Mesenchymal stem cell (in vitro differentiated cells and primary cell): ENCODE measurements around the gene AK4.
"Not testable (repeated sequence)": the region's sequence is repeated elsewhere in the genome, so short reads cannot be mapped to it uniquely, and the experiment has no call there.

ENCODE experiments used
- DNase-seq: peaks from one replicate; pipeline ENCODE4 v3.0.0-alpha.2; 2013
- H2AFZ ChIP-seq: one replicate; pipeline ENCODE4 v1.6.1; 2013; ENCODE audit warnings: low read depth, mild to moderate bottlenecking, control low read depth, inconsistent platforms, low read length, moderate library complexity
- H2AK5ac ChIP-seq: 2 replicates; pipeline ENCODE4 v1.6.1; 2013; ENCODE audit warnings: low read length, moderate library complexity, mild to moderate bottlenecking, inconsistent platforms; ENCODE audit not compliant: severe bottlenecking
- H2BK120ac ChIP-seq: one replicate; pipeline ENCODE4 v1.6.1; 2013; ENCODE audit warnings: low read depth, mild to moderate bottlenecking, inconsistent platforms, low read length, moderate library complexity
- H2BK12ac ChIP-seq, 2 experiments: one replicate each; pipeline ENCODE4 v1.6.1; 2013; ENCODE audit warnings: inconsistent platforms in 2 of 2, low read length in 2 of 2, mild to moderate bottlenecking in 2 of 2, moderate library complexity in 2 of 2, control low read depth in 1 of 2
- H2BK15ac ChIP-seq: one replicate; pipeline ENCODE4 v1.6.1; 2013; ENCODE audit warnings: mild to moderate bottlenecking, low read depth, inconsistent platforms; ENCODE audit not compliant: poor library complexity, severe bottlenecking
- H2BK5ac ChIP-seq: 2 replicates; pipeline ENCODE4 v1.6.1; 2013; ENCODE audit warnings: low read depth, mild to moderate bottlenecking, low read length, control low read depth, inconsistent platforms; ENCODE audit not compliant: poor library complexity, severe bottlenecking
- H3K14ac ChIP-seq, 2 experiments: one replicate each; pipeline ENCODE4 v1.6.1; 2013; ENCODE audit warnings: inconsistent platforms in 2 of 2, low read length in 2 of 2, control low read depth in 1 of 2, mild to moderate bottlenecking in 1 of 2, moderate library complexity in 1 of 2
- H3K18ac ChIP-seq, 2 experiments: one replicate each; pipeline ENCODE4 v1.6.1; 2013; ENCODE audit warnings: inconsistent platforms in 2 of 2, low read length in 2 of 2, control low read depth in 1 of 2, low read depth in 1 of 2, mild to moderate bottlenecking in 1 of 2
- H3K23ac ChIP-seq, 2 experiments: one replicate each; pipeline ENCODE4 v1.6.1; 2013; ENCODE audit warnings: inconsistent platforms in 2 of 2, low read length in 2 of 2, mild to moderate bottlenecking in 2 of 2, moderate library complexity in 2 of 2, control low read depth in 1 of 2
- H3K27ac ChIP-seq: 2 replicates; pipeline ENCODE4 v1.5.1; 2013; ENCODE audit warnings: mild to moderate bottlenecking, moderate library complexity, low read length, control low read depth, inconsistent platforms; ENCODE audit not compliant: poor library complexity, severe bottlenecking
- H3K27me3 ChIP-seq, 2 experiments: 2 replicates each; pipeline versions ENCODE4 v1.6.1 to v1.7.0; 2013; ENCODE audit warnings: low read length in 2 of 2, mild to moderate bottlenecking in 2 of 2, moderate library complexity in 2 of 2, control low read depth in 1 of 2, inconsistent platforms in 1 of 2; ENCODE audit not compliant: control insufficient read depth in 1 of 2, insufficient read depth in 1 of 2
- H3K36me3 ChIP-seq, 2 experiments: 2 replicates each; pipeline versions ENCODE4 v1.6.1 to v1.7.0; 2013; ENCODE audit warnings: low read length in 2 of 2, control low read depth in 1 of 2, inconsistent platforms in 1 of 2, low read depth in 1 of 2, mild to moderate bottlenecking in 1 of 2; ENCODE audit not compliant: insufficient read depth in 2 of 2, control insufficient read depth in 1 of 2
- H3K4ac ChIP-seq, 2 experiments: one replicate each; pipeline ENCODE4 v1.6.1; 2013; ENCODE audit warnings: inconsistent platforms in 2 of 2, low read length in 2 of 2, mild to moderate bottlenecking in 2 of 2, moderate library complexity in 2 of 2, control low read depth in 1 of 2, low read depth in 1 of 2
- H3K4me1 ChIP-seq: 2 replicates; pipeline ENCODE4 v1.6.1; 2013; ENCODE audit warnings: low read depth, low read length, control low read depth; ENCODE audit not compliant: control insufficient read depth, insufficient read depth
- H3K4me2 ChIP-seq: 2 replicates; pipeline ENCODE4 v1.6.1; 2013; ENCODE audit warnings: low read length, mild to moderate bottlenecking, inconsistent platforms; ENCODE audit not compliant: poor library complexity, severe bottlenecking
- H3K4me3 ChIP-seq, 2 experiments: 2 replicates each; pipeline versions ENCODE4 v1.5.1 to v1.7.0; 2013; ENCODE audit warnings: low read length in 2 of 2, mild to moderate bottlenecking in 2 of 2, control low read depth in 1 of 2, low read depth in 1 of 2; ENCODE audit not compliant: insufficient read depth in 1 of 2
- H3K79me1 ChIP-seq: replicated peaks from 2 replicates; pipeline ENCODE4 v1.6.1; 2013; ENCODE audit warnings: mild to moderate bottlenecking, control low read depth, low read length, inconsistent platforms; ENCODE audit not compliant: poor library complexity, severe bottlenecking
- H3K9ac ChIP-seq: 2 replicates; pipeline ENCODE4 v1.7.0; 2013; ENCODE audit warnings: mild to moderate bottlenecking, low read length, moderate library complexity
- H3K9me3 ChIP-seq: 2 replicates; pipeline ENCODE4 v1.7.0; 2013; ENCODE audit warnings: mild to moderate bottlenecking, low read length; ENCODE audit not compliant: control insufficient read depth
- H4K8ac ChIP-seq: one replicate; pipeline ENCODE4 v1.6.1; 2013; ENCODE audit warnings: inconsistent platforms, mild to moderate bottlenecking, low read length, moderate library complexity
- H4K91ac ChIP-seq: one replicate; pipeline ENCODE4 v1.6.1; 2013; ENCODE audit warnings: mild to moderate bottlenecking, low read length, inconsistent platforms
- WGBS: methylation state at CpG from one replicate; pipeline ENCODE4 v1.1.7; 2013; ENCODE audit warnings: mixed read lengths; 5-methylcytosine and 5-hydroxymethylcytosine counted together

AK4 gene

DNA sequence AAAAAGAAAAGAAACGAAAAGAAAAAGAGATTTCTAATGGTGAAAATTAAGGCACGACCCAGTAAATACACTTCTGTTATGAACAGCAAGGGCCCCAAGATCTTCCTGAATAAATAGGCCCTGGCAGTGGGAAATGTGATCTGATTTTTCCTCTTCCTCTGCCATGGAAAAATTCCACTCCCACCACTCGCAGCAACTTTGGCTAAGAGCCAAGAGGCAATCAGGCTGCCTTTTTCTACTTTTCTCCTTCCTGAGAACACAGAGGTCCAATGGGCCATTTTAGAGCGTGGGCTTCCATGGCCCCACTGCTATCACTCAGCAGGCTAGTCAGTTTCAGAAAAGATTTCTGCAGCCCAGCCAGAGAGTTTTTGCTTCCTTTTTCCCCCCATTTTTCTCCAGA is 33.7 kb upstream of the AK4 start:
- H3K9me3 ChIP-seq = no peaks in the 10 kb centered on the region
- H3K79me1 ChIP-seq = no peaks in the 10 kb centered on the region
- no peaks in the 10 kb centered on the region for H3K27me3 ChIP-seq
- no peak overlapping the region for H2BK12ac ChIP-seq
- no peak overlapping the region for H2BK120ac ChIP-seq
- no peak overlapping the region for H3K4ac ChIP-seq
- H2BK15ac ChIP-seq = no peak overlapping the region
- H3K36me3 ChIP-seq = no peaks in the 10 kb centered on the region
- H3K4me1 ChIP-seq = no peaks in the 10 kb centered on the region
- no peak overlapping the region for H2BK5ac ChIP-seq
- H3K23ac ChIP-seq = no peak overlapping the region
- no peak overlapping the region for H4K8ac ChIP-seq
- no peak overlapping the region for H3K4me3 ChIP-seq
- H3K4me2 ChIP-seq = no peak overlapping the region
- no peak for DNase-seq
- H3K14ac ChIP-seq = no peak overlapping the region
- no peak overlapping the region for H4K91ac ChIP-seq
- no peak overlapping the region for H3K27ac ChIP-seq
- H3K18ac ChIP-seq = no peak overlapping the region
- H2AK5ac ChIP-seq = no peak overlapping the region
- 65% methylated on average over 3 of the region's 4 CpGs for WGBS
- H3K9ac ChIP-seq = no peak overlapping the region
- H2AFZ ChIP-seq = no peak overlapping the region

DNA sequence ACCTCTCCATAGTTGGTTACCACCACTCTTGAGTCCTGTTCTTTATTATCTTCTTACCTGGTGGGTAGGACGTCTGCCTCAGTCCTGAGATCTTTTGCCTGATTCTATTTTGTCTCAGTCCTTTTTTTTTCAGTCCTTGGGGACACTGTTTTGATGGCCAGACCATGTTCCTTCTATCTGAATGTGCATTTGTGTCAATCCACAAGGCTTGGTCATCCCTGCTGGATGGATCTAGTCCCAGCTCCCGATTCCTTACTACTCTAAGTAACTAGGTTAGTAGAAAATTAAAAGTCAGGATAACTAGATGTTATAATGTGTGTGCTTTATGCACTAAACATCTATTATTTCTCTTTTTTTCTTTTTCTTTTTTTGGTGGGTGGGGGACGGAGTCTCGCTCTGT is 28.1 kb upstream of the AK4 start:
- Histone ChIP-seq H3K4me3 (no peak overlapping the region), H3K14ac (no peak overlapping the region), H2AK5ac (no peak overlapping the region), H4K91ac (no peak overlapping the region), H3K9me3 (no peaks in the 10 kb centered on the region), H4K8ac (no peak overlapping the region), H3K36me3 (no peaks in the 10 kb centered on the region), H3K27me3 (no peaks in the 10 kb centered on the region), H3K4me2 (no peak overlapping the region), H3K18ac (no peak overlapping the region), H3K27ac (no peak overlapping the region), H2AFZ (no peak overlapping the region), H2BK5ac (no peak overlapping the region), H3K79me1 (no peaks in the 10 kb centered on the region), H3K9ac (no peak overlapping the region), H2BK120ac (no peak overlapping the region), H2BK12ac (no peak overlapping the region), H3K4me1 (no peaks in the 10 kb centered on the region), H3K4ac (no peak overlapping the region), H2BK15ac (no peak overlapping the region), H3K23ac (no peak overlapping the region)
- 80% methylated on average over 3 of the region's 4 CpGs for WGBS
- no peak for DNase-seq

DNA sequence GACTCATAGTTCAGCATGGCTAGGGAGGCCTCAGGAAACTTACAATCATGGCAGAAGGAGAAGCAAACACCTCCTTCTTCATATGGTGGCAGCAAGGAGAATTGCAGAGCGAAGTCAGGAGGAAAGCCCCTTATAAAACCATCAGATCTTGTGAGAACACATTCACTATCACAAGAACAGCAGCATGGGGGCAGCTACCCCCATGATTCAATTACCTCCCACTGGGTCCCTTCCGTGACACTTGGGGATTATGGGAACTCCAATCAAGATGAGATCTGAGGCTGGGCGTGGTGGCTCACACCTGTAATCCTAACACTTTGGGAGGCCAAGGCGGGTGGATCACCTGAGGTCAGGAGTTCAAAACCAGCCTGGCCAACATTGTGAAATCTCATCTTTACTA is 18.9 kb upstream of the AK4 start:
- WGBS = 91% methylated on average over 3 of the region's 4 CpGs
- not testable (repeated sequence) for H3K23ac ChIP-seq, H3K4ac ChIP-seq, H4K91ac ChIP-seq, H2BK5ac ChIP-seq, H3K18ac ChIP-seq, H3K36me3 ChIP-seq, H3K14ac ChIP-seq, H3K79me1 ChIP-seq, H3K9me3 ChIP-seq, H2AK5ac ChIP-seq, H3K4me3 ChIP-seq, H2AFZ ChIP-seq, H2BK120ac ChIP-seq, H3K27ac ChIP-seq, H3K4me2 ChIP-seq, H3K27me3 ChIP-seq, H2BK15ac ChIP-seq, H3K4me1 ChIP-seq, DNase-seq, H2BK12ac ChIP-seq, H4K8ac ChIP-seq, H3K9ac ChIP-seq

DNA sequence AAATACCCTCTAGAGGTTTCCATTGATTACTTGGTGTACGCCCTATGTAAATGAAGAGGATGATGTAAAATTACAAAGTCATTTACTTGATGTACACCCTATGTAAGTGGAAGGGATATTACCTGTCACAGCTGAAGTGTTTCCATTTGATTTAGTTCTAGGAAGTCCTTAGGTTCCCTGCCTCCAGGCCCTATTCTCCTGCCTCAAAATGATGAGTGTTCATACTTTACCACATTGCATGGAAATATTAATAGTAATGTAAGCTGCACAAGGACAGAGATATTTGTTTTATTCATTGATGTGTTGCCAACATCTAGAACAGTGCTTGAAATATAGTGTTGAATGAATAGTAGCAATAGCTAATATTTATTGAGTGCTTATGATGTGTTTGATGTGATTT is 9.5 kb upstream of the AK4 start:
- DNase-seq = no peak
- Histone ChIP-seq H4K8ac (no peak overlapping the region), H3K79me1 (no peaks in the 10 kb centered on the region), H2AK5ac (no peak overlapping the region), H3K9ac (no peak overlapping the region), H3K4me3 (no peak overlapping the region), H3K27me3 (no peaks in the 10 kb centered on the region), H2AFZ (no peak overlapping the region), H3K9me3 (no peaks in the 10 kb centered on the region), H2BK5ac (no peak overlapping the region), H3K4me1 (peaks cover 1% of the 10 kb centered on the region), H3K27ac (no peak overlapping the region), H3K4me2 (no peak overlapping the region), H3K18ac (no peak overlapping the region), H2BK15ac (no peak overlapping the region), H3K36me3 (no peaks in the 10 kb centered on the region), H3K4ac (no peak overlapping the region), H3K14ac (no peak overlapping the region), H2BK12ac (no peak overlapping the region), H2BK120ac (no peak overlapping the region), H4K91ac (no peak overlapping the region), H3K23ac (no peak overlapping the region)
- WGBS = 88% methylated on average over 1 of the region's 1 CpG
